ENCODE data around the gene PAIP2.

DNA sequence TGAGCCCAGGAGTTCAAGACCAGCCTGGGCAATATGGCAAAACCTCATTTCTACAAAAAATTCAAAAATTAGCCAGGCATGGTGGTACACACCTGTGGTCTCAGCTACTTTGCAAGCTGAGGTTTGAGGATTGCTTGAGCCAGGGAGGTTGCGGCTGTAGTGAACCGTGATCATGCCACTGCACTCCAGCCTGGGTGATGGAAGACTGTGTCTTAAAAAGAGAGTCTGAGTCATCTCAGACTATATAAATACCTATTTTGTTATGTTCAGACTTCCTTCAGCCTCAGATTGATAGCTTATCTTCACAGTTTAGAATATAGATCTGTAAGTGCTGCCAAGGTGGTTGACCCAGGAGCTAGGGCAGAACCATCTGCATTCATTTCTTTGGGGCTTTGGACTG is 1.6 kb upstream of the PAIP2 start:
- TF ChIP-seq, protein P1, sequence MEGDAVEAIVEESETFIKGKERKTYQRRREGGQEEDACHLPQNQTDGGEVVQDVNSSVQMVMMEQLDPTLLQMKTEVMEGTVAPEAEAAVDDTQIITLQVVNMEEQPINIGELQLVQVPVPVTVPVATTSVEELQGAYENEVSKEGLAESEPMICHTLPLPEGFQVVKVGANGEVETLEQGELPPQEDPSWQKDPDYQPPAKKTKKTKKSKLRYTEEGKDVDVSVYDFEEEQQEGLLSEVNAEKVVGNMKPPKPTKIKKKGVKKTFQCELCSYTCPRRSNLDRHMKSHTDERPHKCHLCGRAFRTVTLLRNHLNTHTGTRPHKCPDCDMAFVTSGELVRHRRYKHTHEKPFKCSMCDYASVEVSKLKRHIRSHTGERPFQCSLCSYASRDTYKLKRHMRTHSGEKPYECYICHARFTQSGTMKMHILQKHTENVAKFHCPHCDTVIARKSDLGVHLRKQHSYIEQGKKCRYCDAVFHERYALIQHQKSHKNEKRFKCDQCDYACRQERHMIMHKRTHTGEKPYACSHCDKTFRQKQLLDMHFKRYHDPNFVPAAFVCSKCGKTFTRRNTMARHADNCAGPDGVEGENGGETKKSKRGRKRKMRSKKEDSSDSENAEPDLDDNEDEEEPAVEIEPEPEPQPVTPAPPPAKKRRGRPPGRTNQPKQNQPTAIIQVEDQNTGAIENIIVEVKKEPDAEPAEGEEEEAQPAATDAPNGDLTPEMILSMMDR (conservative IDR thresholded peaks at IDR 0.05; ENCODE audit: low read length) = no peak
- TF ChIP-seq EZH2phosphoT487 (IDR thresholded peaks at IDR 0.05; ENCODE audit: borderline replicate concordance, low read depth, low read length) = no peak
